ENCODE results near the gene B2M. TPM values are rescaled to one million over a fixed set of nuclear protein-coding genes. Genes with fewer than 3 reads are reported as not detected.

Gene B2M
- total and polyA plus RNA-seq, 2 of the 8 experiments (the other 6 are each of a cell fraction or from before 2014, with no cell fraction given), result 78.9 to 907 TPM

DNA sequence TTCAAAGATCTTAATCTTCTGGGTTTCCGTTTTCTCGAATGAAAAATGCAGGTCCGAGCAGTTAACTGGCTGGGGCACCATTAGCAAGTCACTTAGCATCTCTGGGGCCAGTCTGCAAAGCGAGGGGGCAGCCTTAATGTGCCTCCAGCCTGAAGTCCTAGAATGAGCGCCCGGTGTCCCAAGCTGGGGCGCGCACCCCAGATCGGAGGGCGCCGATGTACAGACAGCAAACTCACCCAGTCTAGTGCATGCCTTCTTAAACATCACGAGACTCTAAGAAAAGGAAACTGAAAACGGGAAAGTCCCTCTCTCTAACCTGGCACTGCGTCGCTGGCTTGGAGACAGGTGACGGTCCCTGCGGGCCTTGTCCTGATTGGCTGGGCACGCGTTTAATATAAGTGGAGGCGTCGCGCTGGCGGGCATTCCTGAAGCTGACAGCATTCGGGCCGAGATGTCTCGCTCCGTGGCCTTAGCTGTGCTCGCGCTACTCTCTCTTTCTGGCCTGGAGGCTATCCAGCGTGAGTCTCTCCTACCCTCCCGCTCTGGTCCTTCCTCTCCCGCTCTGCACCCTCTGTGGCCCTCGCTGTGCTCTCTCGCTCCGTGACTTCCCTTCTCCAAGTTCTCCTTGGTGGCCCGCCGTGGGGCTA, at the start of gene B2M, which contains the start of gene PATL2 (continued):
- no peak for TF ChIP-seq JUN (IDR thresholded peaks at IDR 0.05; ENCODE audit: low read depth, low read length)
- peak; percentile 16 for TF ChIP-seq TAF7 (optimal IDR thresholded peaks at IDR 0.05; ENCODE audit: borderline replicate concordance, low read depth, low read length)
- TF ChIP-seq NANOG (IDR thresholded peaks at IDR 0.05; ENCODE audit: insufficient read depth, low read depth, low read length, poor library complexity, severe bottlenecking), result no peak
- TF ChIP-seq CHD2 (IDR thresholded peaks at IDR 0.05; ENCODE audit: low read length), result peak; percentile 88
- no peak for TF ChIP-seq HDAC6 (IDR thresholded peaks at IDR 0.05; ENCODE audit: low read depth, low read length)
- peak; percentile 55 for TF ChIP-seq BRCA1 (IDR thresholded peaks at IDR 0.05; ENCODE audit: low read depth, low read length)
- no peak for TF ChIP-seq RXRA (IDR thresholded peaks at IDR 0.05; ENCODE audit: insufficient read depth, low read depth, low read length)
- peak; percentile 88 for TF ChIP-seq TAF1 (IDR thresholded peaks at IDR 0.05; ENCODE audit: low read depth, low read length)
- TF ChIP-seq SP1 (IDR thresholded peaks at IDR 0.05; ENCODE audit: low read depth, low read length), result peak; percentile 83
- TF ChIP-seq KDM4A (IDR thresholded peaks at IDR 0.05; ENCODE audit: low read depth, low read length, severe bottlenecking), result peak; percentile 97
- peak; percentile 12 for TF ChIP-seq ASH2L (IDR thresholded peaks at IDR 0.05; ENCODE audit: low read length)
- TF ChIP-seq YY1 (IDR thresholded peaks at IDR 0.05; ENCODE audit: low read depth, low read length), result no peak
- no peak for TF ChIP-seq SUZ12 (IDR thresholded peaks at IDR 0.05; ENCODE audit: low read length)
- no peak for TF ChIP-seq EGR1 (IDR thresholded peaks at IDR 0.05; ENCODE audit: borderline replicate concordance, low read depth, low read length)
- TF ChIP-seq, protein P1, sequence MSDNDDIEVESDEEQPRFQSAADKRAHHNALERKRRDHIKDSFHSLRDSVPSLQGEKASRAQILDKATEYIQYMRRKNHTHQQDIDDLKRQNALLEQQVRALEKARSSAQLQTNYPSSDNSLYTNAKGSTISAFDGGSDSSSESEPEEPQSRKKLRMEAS (IDR thresholded peaks at IDR 0.05), result peak; percentile 6; the same call in 1 of the 2 replicates
- TF ChIP-seq FOSL1 (IDR thresholded peaks at IDR 0.05; ENCODE audit: insufficient read depth, low read depth, low read length), result no peak
- TF ChIP-seq POLR2AphosphoS5 (IDR thresholded peaks at IDR 0.05; ENCODE audit: low read depth, low read length), result peak; percentile 98
- no peak for TF ChIP-seq TCF12 (IDR thresholded peaks at IDR 0.05; ENCODE audit: low read depth, low read length)
- TF ChIP-seq CTBP2 (IDR thresholded peaks at IDR 0.05; ENCODE audit: borderline replicate concordance, insufficient read depth, insufficient read length, low read length), result no peak
- TF ChIP-seq CEBPB (IDR thresholded peaks at IDR 0.05; ENCODE audit: low read depth, low read length), result no peak
- TF ChIP-seq SRF (IDR thresholded peaks at IDR 0.05; ENCODE audit: low read depth, low read length), result no peak
- TF ChIP-seq RNF2 (IDR thresholded peaks at IDR 0.05; ENCODE audit: borderline replicate concordance, low read depth, low read length, missing control alignments, poor library complexity, severe bottlenecking), result no peak

Data from H1 (cell line).